SK-N-SH treated with all-trans-retinoic acid at 6 μM for 48 hours (cell line): Measurements from ENCODE around the gene TDRD12.
"Not testable (repeated sequence)": the region's sequence is repeated elsewhere in the genome, so short reads cannot be mapped to it uniquely, and the experiment has no call there.

Source experiments
- ATAC-seq: fragments of 200-7000 bp; cut with Tn5 transposase; 3 replicates; pipeline ENCODE4 v1.9.1; 2020; ENCODE audit warnings: mild to moderate bottlenecking, moderate library complexity
- ARNTL ChIP-seq: fragments of 450-650 bp; formaldehyde crosslinking; IDR thresholded peaks from 2 replicates; pipeline ENCODE4 v1.5.0; 2020; ENCODE audit warnings: low read depth, mild to moderate bottlenecking, moderate library complexity, borderline replicate concordance
- CSDC2 ChIP-seq: fragments of 250-450 bp; sonication (Bioruptor Pico); IDR thresholded peaks from 2 replicates; pipeline ENCODE4 v1.5.0; 2020; ENCODE audit warnings: mild to moderate bottlenecking, moderate library complexity
- CSRNP3 ChIP-seq: fragments of 250-450 bp; sonication (Bioruptor Pico); IDR thresholded peaks from 2 replicates; pipeline ENCODE4 v1.5.1; 2021; ENCODE audit warnings: mild to moderate bottlenecking, moderate library complexity
- GLIS3 ChIP-seq: fragments of 250-450 bp; sonication (Bioruptor Pico); IDR thresholded peaks from 2 replicates; pipeline ENCODE4 v1.5.0; 2020; ENCODE audit warnings: mild to moderate bottlenecking, moderate library complexity
- ISL1 ChIP-seq: fragments of 250-450 bp; sonication (Bioruptor Pico); IDR thresholded peaks from 2 replicates; pipeline ENCODE4 v2.1.2; 2022; ENCODE audit warnings: mild to moderate bottlenecking, moderate library complexity
- OSR1 ChIP-seq: fragments of 250-450 bp; sonication (Bioruptor Pico); IDR thresholded peaks from 2 replicates; pipeline ENCODE4 v1.8.0; 2022; ENCODE audit warnings: moderate library complexity, mild to moderate bottlenecking, inconsistent platforms
- PATZ1 ChIP-seq: fragments of 250-450 bp; sonication (Bioruptor Pico); IDR thresholded peaks from 2 replicates; pipeline ENCODE4 v1.8.0; 2020; ENCODE audit warnings: mild to moderate bottlenecking, moderate library complexity, borderline replicate concordance
- PPARA ChIP-seq: fragments of 250-450 bp; sonication (Bioruptor Pico); IDR thresholded peaks from 2 replicates; pipeline ENCODE4 v1.5.0; 2020; ENCODE audit warnings: mild to moderate bottlenecking, borderline replicate concordance
- RARB ChIP-seq: fragments of 250-450 bp; sonication (Bioruptor Pico); IDR thresholded peaks from 2 replicates; pipeline ENCODE4 v1.8.0; 2021; ENCODE audit warnings: mild to moderate bottlenecking, moderate library complexity
- SNAI2 ChIP-seq: fragments of 250-450 bp; sonication (Bioruptor Pico); IDR thresholded peaks from 2 replicates; pipeline ENCODE4 v1.5.0; 2020; ENCODE audit warnings: mild to moderate bottlenecking, moderate library complexity
- TCF4 ChIP-seq: fragments of 250-450 bp; sonication (Bioruptor Pico); IDR thresholded peaks from 2 replicates; pipeline ENCODE4 v1.8.0; 2021; ENCODE audit warnings: mild to moderate bottlenecking, moderate library complexity, borderline replicate concordance
- TOX ChIP-seq: fragments of 250-450 bp; sonication (Bioruptor Pico); IDR thresholded peaks from 2 replicates; pipeline ENCODE4 v1.8.0; 2021; ENCODE audit warnings: mild to moderate bottlenecking, moderate library complexity, borderline replicate concordance
- ZC3H10 ChIP-seq: fragments of 250-450 bp; sonication (Bioruptor Pico); IDR thresholded peaks from 2 replicates; pipeline ENCODE4 v1.5.1; 2021; ENCODE audit warnings: mild to moderate bottlenecking, moderate library complexity
- ZFP3 ChIP-seq: fragments of 250-450 bp; sonication (Bioruptor Pico); IDR thresholded peaks from 2 replicates; pipeline ENCODE4 v1.5.0; 2020; ENCODE audit warnings: mild to moderate bottlenecking, moderate library complexity
- ZFP30 ChIP-seq: fragments of 450-650 bp; formaldehyde crosslinking; IDR thresholded peaks from 2 replicates; pipeline ENCODE4 v1.5.0; 2022; ENCODE audit warnings: mild to moderate bottlenecking, moderate library complexity
- ZNF565 ChIP-seq: fragments of 450-650 bp; formaldehyde crosslinking; conservative IDR thresholded peaks from 2 replicates; pipeline ENCODE4 v1.5.0; 2020; ENCODE audit warnings: low read depth, mild to moderate bottlenecking, moderate library complexity
- ZNF70 ChIP-seq: fragments of 450-650 bp; formaldehyde crosslinking; IDR thresholded peaks from 2 replicates; pipeline ENCODE4 v1.5.0; 2020; ENCODE audit warnings: mild to moderate bottlenecking, moderate library complexity
- ZNF8 ChIP-seq: fragments of 450-650 bp; formaldehyde crosslinking; IDR thresholded peaks from 2 replicates; pipeline ENCODE4 v1.5.0; 2020; ENCODE audit warnings: mild to moderate bottlenecking, moderate library complexity
- TF ChIP-seq, protein P1 (sequence below): fragments of 250-450 bp; sonication (Bioruptor Pico); IDR thresholded peaks from 2 replicates; pipeline ENCODE4 v1.8.0; 2021; ENCODE audit warnings: low read depth, mild to moderate bottlenecking, moderate library complexity, borderline replicate concordance
- TF ChIP-seq, protein P2 (sequence below): fragments of 250-450 bp; sonication (Bioruptor Pico); IDR thresholded peaks from 2 replicates; pipeline ENCODE4 v1.5.1; 2020; ENCODE audit warnings: low read depth, mild to moderate bottlenecking, moderate library complexity
- TF ChIP-seq, protein P3 (sequence below): fragments of 250-450 bp; sonication (Bioruptor Pico); IDR thresholded peaks from 2 replicates; pipeline ENCODE4 v1.5.0; 2020; ENCODE audit warnings: mild to moderate bottlenecking, moderate library complexity

Gene TDRD12

GRCh38 chr19:32749361-32749760 lies 29.8 kb downstream of the TDRD12 start (continued):
- TF ChIP-seq PATZ1 (CRISPR knock-in tag): no peak

GRCh38 chr19:32750441-32751055 lies 31.0 kb downstream of the TDRD12 start:
- ATAC-seq: no peak
- TF ChIP-seq ZNF70: no peak
- TF ChIP-seq PPARA (CRISPR knock-in tag): no peak
- no peak for TF ChIP-seq ARNTL (CRISPR knock-in tag)
- no peak for TF ChIP-seq CSDC2
- no peak for TF ChIP-seq PATZ1 (CRISPR knock-in tag)
- TF ChIP-seq, protein P1, sequence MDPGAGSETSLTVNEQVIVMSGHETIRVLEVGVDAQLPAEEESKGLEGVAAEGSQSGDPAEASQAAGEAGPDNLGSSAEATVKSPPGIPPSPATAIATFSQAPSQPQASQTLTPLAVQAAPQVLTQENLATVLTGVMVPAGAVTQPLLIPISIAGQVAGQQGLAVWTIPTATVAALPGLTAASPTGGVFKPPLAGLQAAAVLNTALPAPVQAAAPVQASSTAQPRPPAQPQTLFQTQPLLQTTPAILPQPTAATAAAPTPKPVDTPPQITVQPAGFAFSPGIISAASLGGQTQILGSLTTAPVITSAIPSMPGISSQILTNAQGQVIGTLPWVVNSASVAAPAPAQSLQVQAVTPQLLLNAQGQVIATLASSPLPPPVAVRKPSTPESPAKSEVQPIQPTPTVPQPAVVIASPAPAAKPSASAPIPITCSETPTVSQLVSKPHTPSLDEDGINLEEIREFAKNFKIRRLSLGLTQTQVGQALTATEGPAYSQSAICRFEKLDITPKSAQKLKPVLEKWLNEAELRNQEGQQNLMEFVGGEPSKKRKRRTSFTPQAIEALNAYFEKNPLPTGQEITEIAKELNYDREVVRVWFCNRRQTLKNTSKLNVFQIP (CRISPR knock-in tag): no peak
- no peak for TF ChIP-seq CSRNP3 (CRISPR knock-in tag)
- TF ChIP-seq ZNF8: no peak
- no peak for TF ChIP-seq TCF4 (CRISPR knock-in tag)
- TF ChIP-seq SNAI2: no peak
- no peak for TF ChIP-seq ZNF565 (CRISPR knock-in tag)

DNA sequence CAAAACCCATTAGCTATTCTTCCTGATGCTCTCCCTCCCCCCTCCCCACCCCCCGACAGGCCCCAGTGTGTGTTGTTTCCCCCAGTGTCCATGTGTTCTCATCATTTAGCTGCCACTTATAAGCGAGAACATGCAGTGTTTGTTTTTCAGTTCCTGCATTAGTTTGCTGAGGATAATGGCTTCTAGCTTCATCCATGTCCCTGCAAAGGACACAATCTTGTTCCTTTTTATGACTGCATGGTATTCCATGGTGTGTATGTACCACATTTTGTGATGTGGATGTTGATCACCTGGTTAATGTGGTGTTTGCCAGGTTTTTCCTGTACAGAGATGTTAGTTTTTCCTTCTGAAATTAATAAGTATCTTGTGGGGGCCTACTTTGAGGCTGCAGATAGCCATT lies 31.5 kb downstream of the TDRD12 start:
- TF ChIP-seq CSDC2 (no peak), ZFP3 (CRISPR knock-in tag) (no peak), TOX (CRISPR knock-in tag) (no peak), ZNF565 (CRISPR knock-in tag) (no peak), ZFP30 (CRISPR knock-in tag) (no peak)
- ATAC-seq: no peak

- no peak for ATAC-seq
- TF ChIP-seq TCF4 (CRISPR knock-in tag) (no peak), ARNTL (CRISPR knock-in tag) (no peak), PATZ1 (CRISPR knock-in tag) (no peak), GLIS3 (CRISPR knock-in tag) (no peak), PPARA (CRISPR knock-in tag) (no peak), RARB (CRISPR knock-in tag) (no peak), TOX (CRISPR knock-in tag) (no peak), ZNF565 (CRISPR knock-in tag) (no peak), OSR1 (no peak), ZFP3 (CRISPR knock-in tag) (no peak), ISL1 (CRISPR knock-in tag) (no peak), ZC3H10 (CRISPR knock-in tag) (no peak)
- TF ChIP-seq, protein P2, sequence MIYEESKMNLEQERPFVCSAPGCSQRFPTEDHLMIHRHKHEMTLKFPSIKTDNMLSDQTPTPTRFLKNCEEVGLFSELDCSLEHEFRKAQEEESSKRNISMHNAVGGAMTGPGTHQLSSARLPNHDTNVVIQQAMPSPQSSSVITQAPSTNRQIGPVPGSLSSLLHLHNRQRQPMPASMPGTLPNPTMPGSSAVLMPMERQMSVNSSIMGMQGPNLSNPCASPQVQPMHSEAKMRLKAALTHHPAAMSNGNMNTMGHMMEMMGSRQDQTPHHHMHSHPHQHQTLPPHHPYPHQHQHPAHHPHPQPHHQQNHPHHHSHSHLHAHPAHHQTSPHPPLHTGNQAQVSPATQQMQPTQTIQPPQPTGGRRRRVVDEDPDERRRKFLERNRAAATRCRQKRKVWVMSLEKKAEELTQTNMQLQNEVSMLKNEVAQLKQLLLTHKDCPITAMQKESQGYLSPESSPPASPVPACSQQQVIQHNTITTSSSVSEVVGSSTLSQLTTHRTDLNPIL: no peak
- TF ChIP-seq, protein P3, sequence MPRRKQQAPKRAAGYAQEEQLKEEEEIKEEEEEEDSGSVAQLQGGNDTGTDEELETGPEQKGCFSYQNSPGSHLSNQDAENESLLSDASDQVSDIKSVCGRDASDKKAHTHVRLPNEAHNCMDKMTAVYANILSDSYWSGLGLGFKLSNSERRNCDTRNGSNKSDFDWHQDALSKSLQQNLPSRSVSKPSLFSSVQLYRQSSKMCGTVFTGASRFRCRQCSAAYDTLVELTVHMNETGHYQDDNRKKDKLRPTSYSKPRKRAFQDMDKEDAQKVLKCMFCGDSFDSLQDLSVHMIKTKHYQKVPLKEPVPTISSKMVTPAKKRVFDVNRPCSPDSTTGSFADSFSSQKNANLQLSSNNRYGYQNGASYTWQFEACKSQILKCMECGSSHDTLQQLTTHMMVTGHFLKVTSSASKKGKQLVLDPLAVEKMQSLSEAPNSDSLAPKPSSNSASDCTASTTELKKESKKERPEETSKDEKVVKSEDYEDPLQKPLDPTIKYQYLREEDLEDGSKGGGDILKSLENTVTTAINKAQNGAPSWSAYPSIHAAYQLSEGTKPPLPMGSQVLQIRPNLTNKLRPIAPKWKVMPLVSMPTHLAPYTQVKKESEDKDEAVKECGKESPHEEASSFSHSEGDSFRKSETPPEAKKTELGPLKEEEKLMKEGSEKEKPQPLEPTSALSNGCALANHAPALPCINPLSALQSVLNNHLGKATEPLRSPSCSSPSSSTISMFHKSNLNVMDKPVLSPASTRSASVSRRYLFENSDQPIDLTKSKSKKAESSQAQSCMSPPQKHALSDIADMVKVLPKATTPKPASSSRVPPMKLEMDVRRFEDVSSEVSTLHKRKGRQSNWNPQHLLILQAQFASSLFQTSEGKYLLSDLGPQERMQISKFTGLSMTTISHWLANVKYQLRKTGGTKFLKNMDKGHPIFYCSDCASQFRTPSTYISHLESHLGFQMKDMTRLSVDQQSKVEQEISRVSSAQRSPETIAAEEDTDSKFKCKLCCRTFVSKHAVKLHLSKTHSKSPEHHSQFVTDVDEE (CRISPR knock-in tag): no peak
Observed at GRCh38 chr19:32757189-32757588, 37.6 kb downstream of the TDRD12 start.

DNA sequence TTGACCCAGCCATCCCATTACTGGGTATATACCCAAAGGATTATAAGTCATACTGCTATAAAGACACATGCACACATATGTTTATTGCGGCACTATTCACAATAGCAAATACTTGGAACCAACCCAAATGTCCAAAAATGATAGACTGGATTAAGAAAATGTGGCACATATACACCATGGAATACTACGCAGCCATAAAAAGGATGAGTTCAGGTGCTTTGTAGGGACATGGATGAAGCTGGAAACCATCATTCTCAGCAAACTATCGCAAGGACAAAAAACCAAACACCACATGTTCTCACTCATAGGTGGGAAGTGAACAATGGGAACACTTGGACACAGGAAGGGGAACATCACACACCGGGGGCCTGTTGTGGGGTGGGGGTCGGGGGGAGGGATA lies 45.8 kb downstream of the TDRD12 start:
- not testable (repeated sequence) for ATAC-seq
